NCI-H524 (cell line): ENCODE results near the gene TTBK2.

ENCODE experiments used
- DNase-seq, 2 experiments: peaks; one replicate each; lab custom pipeline; 2025; lab: John Stamatoyannopoulos, UW

TTBK2 gene

GRCh38 chr15:42693496-42693895 lies 227.1 kb downstream of the TTBK2 start:
- no peak for DNase-seq

GRCh38 chr15:42692997-42693396 lies 227.6 kb downstream of the TTBK2 start:
- no peak for DNase-seq

GRCh38 chr15:42692536-42692935 lies 228.0 kb downstream of the TTBK2 start:
- no peak for DNase-seq

- no peak for DNase-seq
Measured at GRCh38 chr15:42691770-42692169, 228.8 kb downstream of the TTBK2 start.

- no peak for DNase-seq
Measured at GRCh38 chr15:42691308-42691707, 229.3 kb downstream of the TTBK2 start.
